Heart right ventricle (tissue), 16 donors: Measurements from ENCODE around the gene COL5A1. TPM values are rescaled to one million over a fixed set of nuclear protein-coding genes. Genes with fewer than 3 reads are reported as not detected.

Experiments
- ATAC-seq, 8 donors: fragments of 200-7000 bp; cut with Tn5 transposase; one replicate each; pipeline ENCODE4 v1.9.1; 2020; ENCODE audit warnings: mild to moderate bottlenecking in 8 of 8, moderate library complexity in 8 of 8, moderate number of reproducible peaks in 1 of 8
- DNase-seq, 2 donors: peaks; one replicate each; pipeline ENCODE4 v3.0.0-alpha.2; 2020
- H3K27ac ChIP-seq, 10 donors: fragments of 200-600 bp; sonication (generic) in 2 of 10; one replicate each; pipeline versions ENCODE4 v1.5.0 to v1.8.0; 2020 to 2022; ENCODE audit warnings: mild to moderate bottlenecking in 3 of 10
- H3K27me3 ChIP-seq, 7 donors: fragments of 200-600 bp; one replicate each; pipeline ENCODE4 v1.8.0; 2021 to 2022; ENCODE audit warnings: mild to moderate bottlenecking in 2 of 7
- H3K36me3 ChIP-seq, 9 donors: fragments of 200-600 bp; sonication (generic) in 1 of 9; one replicate each; pipeline versions ENCODE4 v1.5.0 to v1.8.0; 2020 to 2022; ENCODE audit warnings: mild to moderate bottlenecking in 2 of 9
- H3K4me1 ChIP-seq, 9 donors: fragments of 200-600 bp; sonication (generic) in 1 of 9; one replicate each; pipeline versions ENCODE4 v1.5.0 to v1.8.0; 2020 to 2022; ENCODE audit warnings: mild to moderate bottlenecking in 4 of 9
- H3K4me3 ChIP-seq, 10 donors: fragments of 200-600 bp; sonication (generic) in 2 of 10; one replicate each; pipeline versions ENCODE4 v1.5.0 to v1.8.0; 2020 to 2022; ENCODE audit warnings: mild to moderate bottlenecking in 7 of 10, moderate library complexity in 2 of 10
- H3K9me3 ChIP-seq, 11 donors: fragments of 200-600 bp in 10 of 11; sonication (generic) in 2 of 11; one replicate each; pipeline versions ENCODE4 v1.5.0 to v1.8.0; 2013 to 2022; ENCODE audit warnings: mild to moderate bottlenecking in 2 of 11, control low read depth in 1 of 11, moderate library complexity in 1 of 11
- WGBS, 2 donors: extraction: QIAGEN DNeasy Blood & Tissue Kit; methylation state at CpG; one replicate each; pipeline ENCODE4 v1.1.7; 2013; ENCODE audit warnings: inconsistent platforms in 1 of 2; 5-methylcytosine and 5-hydroxymethylcytosine counted together
- intact Hi-C, 10 donors: fragments of 100-400 bp; cut with DNase I; formaldehyde crosslinking; loops; one replicate each; pipeline versions ENCODE4 v1.11.1 to v1.14.2; 2022
- polyA plus RNA-seq, 2 donors: library from polyadenylated mRNA; stranded (reverse); fragments of 200-250 nt; gene quantifications; one replicate each; pipeline ENCODE4 v1.2.3, GENCODE V29; 2013
- total RNA-seq, 10 donors: library from RNA; stranded (reverse); fragmentation: NEBNext Ultra II Directional in 3 of 10; extraction: Animal tissue kit (Norgen Biotek cat#: 25700) in 3 of 10; gene quantifications; one replicate each; pipeline versions ENCODE4 v1.2.1 to v1.2.4, GENCODE V29; 2021 to 2023
- TF ChIP-seq, protein P1 (sequence below), 9 donors: fragments of 200-600 bp; sonication (generic) in 2 of 9; IDR thresholded peaks; one replicate each; pipeline versions ENCODE4 v1.5.0 to v1.8.0; 2021 to 2022; ENCODE audit warnings: antibody characterized with exemption in 9 of 9, mild to moderate bottlenecking in 5 of 9, moderate library complexity in 1 of 9
- donor health status: Arrhythmogenic right ventricular cardiomyopathy.
- donor health status: ischemic (EF 13 %, LVEDD 7.1; RV severe dilation, severe dysfunction).
- donor health status: healthy with polysubstance abuse.
- donor health status: DM: no; HTN: yes; CAD: no.
- donor health status: DM: no; HTN: no; CAD: no.
- donor health status: ischemic (EF 25% LVEDD 6.9; RV normal size, moderate dysfunction).
- donor health status: ischemic (EF 25% LVEDD 5.7; RV mildly dilated, moderate dysfunction).
- donor health status: healthy.
- donor health status: DM: yes; HTN: yes; CAD: no.
- donor health status: Ischemic cardiomyopathy.
- donor health status: ischemic (EF 35%, LVEDD 5.7; RV mildly dilated, moderate dysfunction).
- donor health status: nonischemic (EF 11% LVEDD 7.7; RV severe dilation, severe dysfunction).
- donor health status: DM: yes; HTN: yes; CAD: no.
- donor health status: PGD.
- donor health status: ischemic (EF 29% LVEDD 5.4; RV normal size, mild dysfunction).
- donor health status: nonischemic (EF 23%, LVEDD 6.1; RV moderate dilation, normal function).

Gene COL5A1
- total and polyA plus RNA-seq, 12 donors = 8.1 to 60.0 (median 13.3) TPM

DNA sequence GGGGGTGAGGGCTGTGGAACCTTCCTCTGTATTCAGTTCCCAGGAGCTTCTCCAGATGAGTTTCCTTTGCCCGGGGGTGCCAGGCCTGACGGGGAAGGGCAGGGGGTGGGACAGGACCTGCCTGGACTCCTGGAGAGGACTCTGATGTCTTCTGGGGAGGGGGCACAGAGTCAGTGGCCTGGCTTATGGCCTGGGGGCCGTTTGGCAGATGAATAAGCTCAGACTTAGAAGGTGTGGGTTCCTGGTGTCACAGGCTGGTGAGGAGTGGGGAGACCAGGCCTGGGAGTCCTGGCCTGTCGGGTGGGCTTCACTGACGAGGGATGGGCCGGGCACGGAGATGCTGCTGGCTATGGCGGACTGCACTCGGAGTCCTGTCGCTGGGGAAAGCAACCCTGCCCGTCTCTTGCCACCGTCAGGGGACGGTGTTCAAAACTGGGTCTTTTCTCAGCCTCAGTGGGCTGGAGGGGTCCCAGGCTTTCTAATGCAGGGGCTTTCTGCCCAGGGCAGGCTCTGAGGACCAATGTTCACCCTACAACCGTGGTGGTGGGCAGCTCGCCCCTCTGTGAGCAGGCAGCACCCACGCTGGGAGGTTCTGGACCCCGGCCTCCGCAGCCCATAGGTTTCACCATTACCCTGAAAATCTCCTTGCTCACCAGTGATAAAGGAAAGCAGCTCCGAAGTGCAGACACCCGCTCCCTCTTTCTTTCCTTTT is 16.2 kb downstream of the COL5A1 start:
- H3K27me3 ChIP-seq = no peaks in the 10 kb centered on the region
- H3K9me3 ChIP-seq = peaks cover 0 to 14% (median 0%) of the 10 kb centered on the region in 11 donors
- DNase-seq (no peak), ATAC-seq (no peak)
- H3K36me3 ChIP-seq = no peaks in the 10 kb centered on the region
- 83 to 88% methylated on average over 20 of the region's 20 CpGs for WGBS, 2 donors
- peaks cover 12 to 42% (median 21%) of the 10 kb centered on the region in 9 donors for H3K4me1 ChIP-seq
- TF ChIP-seq, protein P1, sequence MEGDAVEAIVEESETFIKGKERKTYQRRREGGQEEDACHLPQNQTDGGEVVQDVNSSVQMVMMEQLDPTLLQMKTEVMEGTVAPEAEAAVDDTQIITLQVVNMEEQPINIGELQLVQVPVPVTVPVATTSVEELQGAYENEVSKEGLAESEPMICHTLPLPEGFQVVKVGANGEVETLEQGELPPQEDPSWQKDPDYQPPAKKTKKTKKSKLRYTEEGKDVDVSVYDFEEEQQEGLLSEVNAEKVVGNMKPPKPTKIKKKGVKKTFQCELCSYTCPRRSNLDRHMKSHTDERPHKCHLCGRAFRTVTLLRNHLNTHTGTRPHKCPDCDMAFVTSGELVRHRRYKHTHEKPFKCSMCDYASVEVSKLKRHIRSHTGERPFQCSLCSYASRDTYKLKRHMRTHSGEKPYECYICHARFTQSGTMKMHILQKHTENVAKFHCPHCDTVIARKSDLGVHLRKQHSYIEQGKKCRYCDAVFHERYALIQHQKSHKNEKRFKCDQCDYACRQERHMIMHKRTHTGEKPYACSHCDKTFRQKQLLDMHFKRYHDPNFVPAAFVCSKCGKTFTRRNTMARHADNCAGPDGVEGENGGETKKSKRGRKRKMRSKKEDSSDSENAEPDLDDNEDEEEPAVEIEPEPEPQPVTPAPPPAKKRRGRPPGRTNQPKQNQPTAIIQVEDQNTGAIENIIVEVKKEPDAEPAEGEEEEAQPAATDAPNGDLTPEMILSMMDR (IDR thresholded peaks at IDR 0.05) = no peak
- no peak overlapping the region for H3K4me3 ChIP-seq
- intact Hi-C loops = no loop called here
- no peak overlapping the region for H3K27ac ChIP-seq

DNA sequence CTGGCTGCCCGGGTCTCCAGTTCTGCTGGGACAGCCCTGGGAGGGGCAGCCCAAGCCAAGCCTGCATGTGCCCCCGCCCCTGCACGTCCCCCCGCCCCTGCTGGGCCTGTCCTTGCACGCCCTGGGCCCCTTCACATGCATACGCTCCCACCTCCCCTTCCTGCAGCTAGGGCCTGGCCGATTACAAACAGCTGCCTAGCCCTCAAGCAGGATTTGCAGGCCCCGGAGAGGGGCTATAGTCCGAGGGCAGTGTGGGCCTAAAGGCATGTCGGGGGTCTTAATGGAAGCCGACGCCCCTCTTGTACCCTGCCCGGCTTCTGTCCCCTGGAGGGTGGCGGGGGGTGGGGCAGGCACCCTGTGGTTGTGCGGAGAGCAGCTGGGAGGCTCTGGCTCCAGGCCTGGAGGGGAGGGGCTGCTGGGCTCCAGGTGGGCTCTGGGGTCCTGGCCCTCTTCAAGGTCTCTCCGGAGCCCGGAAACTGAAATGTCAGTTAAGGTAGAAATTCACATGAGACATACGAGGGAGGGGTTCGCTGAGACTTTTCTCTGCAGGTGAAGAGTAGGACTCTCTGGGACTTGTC is 16.9 kb downstream of the COL5A1 start:
- Histone ChIP-seq H3K4me1 (peaks cover 17 to 43% (median 27%) of the 10 kb centered on the region in 9 donors), H3K27ac (no peak overlapping the region), H3K4me3 (no peak overlapping the region), H3K36me3 (no peaks in the 10 kb centered on the region), H3K9me3 (peaks cover 0 to 14% (median 0%) of the 10 kb centered on the region in 11 donors), H3K27me3 (no peaks in the 10 kb centered on the region)
- DNase-seq = no peak
- no peak for ATAC-seq
- 80 to 83% methylated on average over 18 to 19 of the region's 19 CpGs for WGBS, 2 donors
- TF ChIP-seq, protein P1 (IDR thresholded peaks at IDR 0.05) = no peak
- intact Hi-C loops = no loop called here

GRCh38 chr9:134659688-134660131 is 18.1 kb downstream of the COL5A1 start:
- DNase-seq (no peak), ATAC-seq (no peak)
- intact Hi-C loops = no loop called here
- H3K36me3 ChIP-seq = no peaks in the 10 kb centered on the region
- peaks cover 17 to 47% (median 31%) of the 10 kb centered on the region in 9 donors for H3K4me1 ChIP-seq
- peaks cover 0 to 14% (median 0%) of the 10 kb centered on the region in 11 donors for H3K9me3 ChIP-seq
- WGBS, 2 donors = 71 to 77% methylated on average over 14 of the region's 14 CpGs
- H3K27ac ChIP-seq = no peak overlapping the region
- no peak overlapping the region for H3K4me3 ChIP-seq
- TF ChIP-seq, protein P1 (IDR thresholded peaks at IDR 0.05) = no peak
- H3K27me3 ChIP-seq = no peaks in the 10 kb centered on the region

DNA sequence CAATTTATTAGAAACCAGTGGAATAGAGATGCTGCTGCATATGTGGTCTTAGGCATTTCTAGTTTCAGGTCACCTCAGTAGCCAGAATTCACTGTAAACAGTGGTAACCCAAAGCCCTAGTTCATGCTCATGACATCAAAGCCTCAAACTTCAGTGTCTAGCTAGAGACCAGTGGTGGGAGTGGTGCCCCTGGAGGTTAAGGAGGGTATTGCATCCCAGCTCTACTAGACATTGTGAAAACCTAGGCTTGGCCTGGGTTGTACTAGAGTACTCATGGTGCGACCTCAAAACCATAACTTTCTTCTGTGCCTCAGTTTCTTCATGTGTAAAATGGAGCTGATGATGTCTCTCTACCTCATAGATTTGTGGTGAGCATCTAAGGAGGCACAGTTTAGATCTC is 18.8 kb downstream of the COL5A1 start:
- intact Hi-C loops = no loop called here
- TF ChIP-seq, protein P1 (IDR thresholded peaks at IDR 0.05) = peak; percentile 8 to 48 (median 27)
- no peaks in the 10 kb centered on the region for H3K27me3 ChIP-seq
- H3K9me3 ChIP-seq = peaks cover 0 to 14% (median 0%) of the 10 kb centered on the region in 11 donors
- WGBS, 2 donors = 100% methylated on average over 1 of the region's 1 CpG
- peaks cover 17 to 47% (median 30%) of the 10 kb centered on the region in 9 donors for H3K4me1 ChIP-seq
- ATAC-seq = no peak
- no peak overlapping the region for H3K4me3 ChIP-seq
- no peaks in the 10 kb centered on the region for H3K36me3 ChIP-seq
- no peak for DNase-seq
- no peak overlapping the region for H3K27ac ChIP-seq
